ENCODE measurements around the gene LDB2.

The LDB2 gene

GRCh38 chr4:16684935-16685334 lies 213.5 kb downstream of the LDB2 start:
- no peak for TF ChIP-seq CTCF (IDR thresholded peaks at IDR 0.05)
- intact Hi-C loops (cut with DNase I; ENCODE audit: low total_unique reads), result no loop called here
- no peak overlapping the region for H3K4me3 ChIP-seq
- H3K36me3 ChIP-seq, result no peaks in the 10 kb centered on the region
- DNase-seq, result no peak
- H3K4me1 ChIP-seq, result peaks cover 0 to 29% (median 8%) of the 10 kb centered on the region in 4 donors
- H3K9me3 ChIP-seq, result no peaks in the 10 kb centered on the region
- H3K27ac ChIP-seq, result no peak overlapping the region
- H3K27me3 ChIP-seq, result no peaks in the 10 kb centered on the region

DNA sequence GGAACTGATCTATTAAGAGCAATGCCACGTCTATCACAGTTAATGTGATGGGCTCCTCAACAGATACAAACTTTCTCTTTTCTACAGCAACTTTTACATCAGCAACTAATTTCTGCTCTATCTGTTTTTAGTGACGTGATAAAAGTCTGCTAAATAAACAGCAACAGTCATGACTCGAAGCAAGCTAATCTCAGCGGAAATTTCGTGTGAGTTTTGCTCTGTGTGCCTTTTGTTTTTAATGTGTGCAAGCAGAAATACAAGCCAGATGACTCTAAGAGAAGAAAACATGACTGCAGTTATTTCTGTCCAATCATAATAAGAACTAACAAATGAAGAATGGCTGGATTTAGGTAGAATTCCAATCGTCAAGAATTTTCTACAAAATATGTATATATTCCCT lies 214.3 kb downstream of the LDB2 start:
- intact Hi-C loops (cut with DNase I; ENCODE audit: low total_unique reads), result no loop called here
- Histone ChIP-seq H3K9me3 (no peaks in the 10 kb centered on the region), H3K4me3 (no peak overlapping the region), H3K27ac (peak overlapping the region in 1 of 2 donors; percentile 16), H3K27me3 (no peaks in the 10 kb centered on the region), H3K4me1 (peaks cover 0 to 29% (median 8%) of the 10 kb centered on the region in 4 donors), H3K36me3 (no peaks in the 10 kb centered on the region)
- no peak for TF ChIP-seq CTCF (IDR thresholded peaks at IDR 0.05)
- no peak for DNase-seq

DNA sequence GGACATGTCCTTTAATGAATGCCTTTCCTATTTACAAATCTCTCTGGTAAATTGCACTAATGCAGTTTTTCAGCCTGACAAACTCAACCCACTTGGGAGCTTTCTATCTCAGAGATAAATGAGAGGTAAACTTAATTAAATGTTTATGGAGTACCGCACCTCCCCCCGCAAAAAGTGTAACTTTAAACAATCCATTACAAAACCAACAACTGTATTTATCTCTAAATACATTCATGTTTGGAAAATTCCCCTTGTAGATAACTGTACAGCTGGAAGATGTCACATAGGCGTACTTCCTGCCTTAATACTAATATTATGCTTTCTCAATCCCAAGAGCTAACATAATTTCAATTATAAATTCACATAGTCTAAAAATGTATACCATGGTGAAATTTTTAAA lies 215.5 kb downstream of the LDB2 start:
- H3K4me3 ChIP-seq, result no peak overlapping the region
- no peaks in the 10 kb centered on the region for H3K27me3 ChIP-seq
- no peak overlapping the region for H3K27ac ChIP-seq
- H3K4me1 ChIP-seq, result peaks cover 0 to 29% (median 8%) of the 10 kb centered on the region in 4 donors
- H3K36me3 ChIP-seq, result no peaks in the 10 kb centered on the region
- TF ChIP-seq CTCF (IDR thresholded peaks at IDR 0.05), result no peak
- no peaks in the 10 kb centered on the region for H3K9me3 ChIP-seq
- intact Hi-C loops (cut with DNase I; ENCODE audit: low total_unique reads), result no loop called here
- no peak for DNase-seq

GRCh38 chr4:16677001-16677944 lies 221.2 kb downstream of the LDB2 start:
- no peaks in the 10 kb centered on the region for H3K9me3 ChIP-seq
- no peaks in the 10 kb centered on the region for H3K36me3 ChIP-seq
- no peaks in the 10 kb centered on the region for H3K27me3 ChIP-seq
- TF ChIP-seq CTCF (IDR thresholded peaks at IDR 0.05), result no peak
- intact Hi-C loops (cut with DNase I; ENCODE audit: low total_unique reads), result no loop called here
- no peak overlapping the region for H3K4me3 ChIP-seq
- H3K4me1 ChIP-seq, result no peaks in the 10 kb centered on the region
- no peak overlapping the region for H3K27ac ChIP-seq
- DNase-seq, result no peak

- intact Hi-C loops (cut with DNase I; ENCODE audit: low total_unique reads), result no loop called here
- no peaks in the 10 kb centered on the region for H3K27me3 ChIP-seq
- no peak overlapping the region for H3K4me3 ChIP-seq
- H3K4me1 ChIP-seq, result no peaks in the 10 kb centered on the region
- TF ChIP-seq CTCF (IDR thresholded peaks at IDR 0.05), result no peak
- no peak overlapping the region for H3K27ac ChIP-seq
- H3K36me3 ChIP-seq, result no peaks in the 10 kb centered on the region
- DNase-seq, result no peak
- H3K9me3 ChIP-seq, result no peaks in the 10 kb centered on the region
Measured at GRCh38 chr4:16676230-16676770, 222.1 kb downstream of the LDB2 start.
